Non-pigmented ciliary epithelial cell (primary cell): Measurements from ENCODE around the gene SETD5.

ENCODE experiments used
- DNase-seq: peaks from one replicate; pipeline ENCODE4 v3.0.0-alpha.2; 2010; ENCODE audit warnings: low read depth

SETD5 gene

DNA sequence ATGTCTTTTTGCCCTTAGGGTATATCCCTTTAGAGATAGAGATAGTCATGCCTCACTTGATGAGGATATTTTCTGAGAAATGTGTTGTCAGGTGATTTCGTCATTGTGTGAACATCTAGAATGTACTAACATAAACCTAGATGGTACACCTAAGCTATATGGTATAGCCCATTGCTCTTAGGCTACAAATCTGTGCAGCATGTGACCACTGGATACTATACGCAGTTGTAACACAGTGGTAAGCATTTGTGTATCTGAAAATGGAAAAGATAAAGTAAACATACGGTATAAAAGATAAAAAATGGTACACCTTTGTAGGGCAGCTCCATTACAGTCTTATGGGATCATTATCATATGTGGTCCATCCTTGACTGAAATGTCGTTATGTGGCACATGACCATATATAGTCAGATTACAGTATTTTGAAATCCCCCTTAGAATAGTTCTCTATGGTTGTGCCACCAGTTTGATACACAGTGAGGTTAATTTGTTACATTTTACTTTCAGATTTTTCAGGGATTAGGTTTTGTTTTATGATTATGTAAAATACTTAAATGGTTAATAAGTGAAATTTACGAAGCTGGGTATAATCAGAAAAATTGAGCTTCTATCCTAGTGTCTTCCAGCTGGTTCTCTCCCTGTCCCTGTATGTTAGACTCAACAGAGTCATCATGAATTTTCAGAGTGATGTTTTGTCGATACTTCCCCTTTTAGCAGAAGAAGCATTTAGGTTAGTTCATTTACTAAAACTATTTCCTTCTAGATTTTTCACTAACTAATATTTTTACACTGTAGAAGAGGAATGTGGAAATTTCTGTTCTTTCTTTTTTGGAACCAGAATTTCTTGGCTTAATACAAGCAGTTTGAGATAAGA, 12.8 kb downstream of the SETD5 start:
- no peak for DNase-seq

DNA sequence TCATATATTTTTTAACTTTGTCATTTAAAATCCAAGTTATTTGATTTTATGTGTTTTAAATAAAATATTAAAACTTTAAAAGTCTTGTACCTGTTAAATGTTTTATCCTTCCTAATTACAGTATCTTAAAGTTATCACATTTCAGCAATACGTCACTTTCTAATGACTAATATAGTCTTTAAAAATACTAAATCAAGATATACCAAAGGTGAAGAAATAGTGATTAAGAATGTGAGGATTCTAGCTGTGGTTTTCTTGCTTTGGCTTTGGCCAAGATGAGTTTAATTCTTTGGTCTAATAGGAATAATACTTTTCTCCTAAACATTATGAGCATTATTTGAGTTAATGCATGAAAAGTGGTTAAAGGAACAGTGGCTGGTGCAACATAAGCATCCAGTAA, 13.9 kb downstream of the SETD5 start:
- no peak for DNase-seq

DNA sequence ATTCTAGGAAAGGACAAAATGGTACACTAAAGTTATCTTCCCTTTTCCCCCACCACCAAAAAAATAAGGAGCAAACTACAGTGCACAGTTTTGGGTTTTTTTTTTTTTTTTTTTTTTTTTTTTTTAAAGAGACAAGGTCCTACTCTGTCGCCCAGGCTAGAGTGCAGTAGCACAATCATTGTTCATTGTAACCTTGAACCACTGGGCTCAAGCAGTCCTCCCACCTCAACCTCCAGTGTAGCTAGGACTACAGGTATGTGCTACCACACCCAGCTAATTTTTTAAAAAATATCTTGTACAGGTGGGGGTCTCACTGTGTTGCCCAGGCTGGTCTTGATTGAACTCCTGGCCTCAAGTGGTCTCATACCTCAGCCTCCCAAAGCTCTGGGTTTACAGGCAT, 14.9 kb downstream of the SETD5 start:
- no peak for DNase-seq

DNA sequence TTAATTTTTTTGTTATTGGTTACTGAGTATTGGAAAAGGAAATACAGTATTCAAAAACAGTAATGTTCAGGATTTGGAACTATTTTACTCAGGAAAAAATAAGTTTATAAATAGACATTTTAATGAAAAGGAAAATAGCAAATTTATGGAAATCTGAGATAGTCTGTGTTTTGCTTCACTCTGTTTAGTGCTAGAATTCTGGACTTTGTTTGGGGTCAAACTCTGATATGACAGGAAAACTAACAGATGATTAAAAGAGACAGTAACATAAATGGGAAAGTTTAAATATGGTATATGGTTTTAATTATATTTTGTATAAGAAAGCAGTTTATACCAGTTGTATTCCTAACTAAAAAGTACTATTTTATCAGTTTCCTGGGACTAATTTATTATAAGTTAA, 17.4 kb downstream of the SETD5 start:
- DNase-seq = no peak

DNA sequence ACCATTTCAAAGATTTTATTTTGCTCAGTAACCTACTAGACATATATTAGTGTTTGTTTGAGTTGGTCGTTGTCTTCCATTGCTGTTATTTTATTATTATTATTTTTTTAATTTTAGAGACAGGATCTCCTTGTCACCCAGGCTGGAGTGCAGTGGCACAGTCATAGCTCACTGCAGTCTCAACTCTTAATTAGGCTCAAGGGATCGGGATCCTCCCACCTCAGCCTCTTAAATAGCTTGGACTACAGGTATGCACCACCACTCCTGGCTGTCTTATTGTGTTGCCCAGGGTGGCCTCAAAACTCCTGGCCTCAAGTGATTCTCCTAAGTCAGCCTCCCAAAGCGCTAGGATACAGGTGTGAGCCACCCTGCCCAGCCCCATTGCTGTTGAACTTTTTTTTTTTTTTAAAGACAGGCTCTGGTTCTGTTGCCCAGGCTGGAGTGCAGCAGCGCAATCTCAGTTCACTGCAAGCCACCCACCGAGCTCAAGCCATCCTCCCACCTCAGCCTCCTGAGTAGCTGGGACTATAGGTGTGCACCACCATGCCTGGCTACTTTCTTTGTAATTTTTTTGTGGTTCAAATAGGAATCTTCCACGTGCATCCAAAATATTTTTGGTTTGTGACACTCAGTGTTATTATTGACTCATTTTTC, 18.2 kb downstream of the SETD5 start:
- DNase-seq = no peak

DNA sequence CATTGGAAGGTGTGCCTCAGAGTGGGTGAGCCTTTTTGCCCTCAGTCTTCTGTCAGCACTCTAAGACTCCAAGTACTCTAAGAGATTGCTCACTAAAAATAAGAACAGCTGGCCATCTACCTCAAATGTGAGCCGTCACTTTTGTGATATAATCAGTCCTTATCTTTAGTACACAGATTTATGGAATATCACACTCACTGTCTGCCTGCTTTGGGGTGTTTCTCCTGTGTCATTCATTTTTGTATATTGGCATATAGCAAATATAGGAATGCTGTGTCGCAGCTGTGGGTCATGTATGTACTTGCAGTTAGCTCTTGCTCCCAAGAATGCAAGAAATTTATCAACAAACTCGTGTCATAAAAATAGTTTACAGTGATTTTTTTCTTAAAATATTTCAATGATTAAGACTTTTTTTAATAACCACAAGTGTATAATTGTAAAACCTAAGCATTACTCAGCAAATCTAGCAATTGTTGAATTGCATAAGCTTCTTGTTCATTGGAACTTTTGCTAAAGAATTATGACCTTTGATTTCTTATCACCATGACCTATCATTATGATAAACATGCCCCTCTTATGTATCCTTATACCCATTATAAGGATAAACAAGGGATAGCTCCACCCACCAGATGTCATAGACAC, 18.8 kb downstream of the SETD5 start:
- no peak for DNase-seq

DNA sequence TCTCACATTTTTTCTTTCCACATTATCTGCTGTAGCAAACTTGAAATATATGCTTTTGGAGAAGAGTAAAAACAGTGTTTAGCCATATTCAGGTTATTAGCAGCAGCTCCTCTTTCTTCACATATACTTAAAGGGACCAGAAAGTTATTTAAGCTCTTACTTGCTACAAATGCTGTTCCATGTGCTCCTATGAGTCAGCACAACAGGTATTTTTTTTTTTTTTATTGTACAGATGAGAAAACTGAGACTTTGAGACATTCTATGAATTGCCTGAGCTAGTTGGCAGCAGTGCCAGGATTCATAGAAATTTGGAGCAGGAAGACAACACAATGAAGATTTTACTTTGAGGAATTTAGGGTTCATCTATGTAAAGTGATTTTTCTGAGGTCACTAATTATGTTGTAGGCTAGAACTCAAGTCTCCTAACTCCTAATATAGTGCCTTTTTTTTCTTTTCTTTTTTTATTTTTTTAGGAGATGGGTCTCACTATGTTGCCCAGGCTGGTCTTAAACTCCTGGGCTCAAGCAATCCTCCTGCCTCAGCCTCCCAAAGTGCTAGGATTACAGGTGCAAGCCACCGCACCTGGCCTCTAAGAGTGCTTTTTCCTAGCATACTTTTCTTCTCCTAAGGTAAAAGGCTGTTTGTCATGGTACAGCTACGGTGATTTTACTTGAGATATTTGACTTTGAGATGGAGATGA, 23.6 kb downstream of the SETD5 start:
- DNase-seq = no peak

DNA sequence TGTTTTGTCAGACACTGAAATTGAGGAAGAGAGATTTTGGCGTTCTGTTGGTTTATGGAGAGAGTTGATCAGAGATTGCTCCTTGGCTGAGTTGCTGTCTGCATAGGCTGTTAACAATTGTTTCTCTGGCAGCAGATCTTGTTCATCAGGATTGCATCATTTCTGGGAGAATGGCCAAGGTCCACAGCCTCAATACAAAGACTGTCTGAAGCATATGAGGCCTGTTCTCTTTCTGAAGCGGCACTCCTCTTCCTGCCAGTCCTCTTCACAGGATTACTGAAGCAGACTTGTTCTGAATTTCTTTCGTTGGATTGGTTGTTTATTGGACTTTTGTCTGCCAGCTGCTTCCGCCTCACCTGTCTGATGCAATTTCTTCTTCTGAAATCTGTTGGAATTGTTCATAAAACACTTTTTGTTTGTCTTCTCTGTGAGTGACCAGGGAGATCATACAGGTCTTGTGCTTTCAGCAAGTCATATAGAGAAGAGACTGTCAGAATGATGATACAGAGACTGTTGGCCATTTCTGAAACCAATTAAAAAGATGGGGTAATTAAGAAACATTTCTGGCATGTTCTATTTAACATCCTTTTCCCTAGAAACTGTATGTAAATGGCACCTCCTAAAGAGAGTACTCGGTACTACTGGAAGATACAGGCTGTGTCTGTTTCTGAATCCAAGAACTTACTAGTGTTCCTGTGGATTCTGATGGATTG, 25.5 kb downstream of the SETD5 start:
- peak; percentile 87 for DNase-seq

DNA sequence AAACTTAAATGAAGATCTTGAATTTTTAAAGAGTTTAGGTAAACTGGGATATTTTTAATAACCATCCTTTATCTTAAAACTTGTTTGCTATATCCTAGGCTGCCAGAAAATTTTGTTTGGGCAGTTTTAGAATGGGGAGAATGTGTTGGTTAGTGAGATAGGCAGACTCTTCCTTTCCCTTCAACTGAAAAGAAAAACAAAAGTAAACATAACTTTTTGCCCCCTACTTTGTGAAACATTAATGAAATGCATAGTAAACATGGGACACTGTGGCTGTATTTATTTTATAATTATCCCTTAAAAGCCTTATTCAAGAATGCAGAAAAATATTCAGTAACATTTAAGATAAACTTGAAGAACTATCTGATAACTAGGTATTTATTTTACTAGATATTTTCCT, 31.0 kb downstream of the SETD5 start:
- no peak for DNase-seq

DNA sequence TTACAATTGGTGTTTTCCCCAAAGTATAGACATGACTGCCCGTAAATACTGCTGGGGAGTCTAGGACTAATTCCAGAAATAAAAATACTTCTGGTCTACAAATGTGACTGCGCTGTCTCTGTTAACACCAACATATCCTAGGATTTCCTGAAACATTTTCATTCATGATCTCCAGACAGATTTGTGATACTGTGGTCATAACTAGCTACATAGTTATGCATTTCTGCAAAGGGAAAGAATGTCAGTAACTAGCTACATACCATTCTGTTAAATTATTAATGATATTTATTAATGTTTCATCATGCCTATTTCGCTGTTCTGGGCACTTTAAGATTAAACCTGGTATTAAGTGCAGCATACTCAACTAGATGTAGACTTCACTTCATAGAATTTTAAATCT, 33.3 kb downstream of the SETD5 start:
- no peak for DNase-seq

DNA sequence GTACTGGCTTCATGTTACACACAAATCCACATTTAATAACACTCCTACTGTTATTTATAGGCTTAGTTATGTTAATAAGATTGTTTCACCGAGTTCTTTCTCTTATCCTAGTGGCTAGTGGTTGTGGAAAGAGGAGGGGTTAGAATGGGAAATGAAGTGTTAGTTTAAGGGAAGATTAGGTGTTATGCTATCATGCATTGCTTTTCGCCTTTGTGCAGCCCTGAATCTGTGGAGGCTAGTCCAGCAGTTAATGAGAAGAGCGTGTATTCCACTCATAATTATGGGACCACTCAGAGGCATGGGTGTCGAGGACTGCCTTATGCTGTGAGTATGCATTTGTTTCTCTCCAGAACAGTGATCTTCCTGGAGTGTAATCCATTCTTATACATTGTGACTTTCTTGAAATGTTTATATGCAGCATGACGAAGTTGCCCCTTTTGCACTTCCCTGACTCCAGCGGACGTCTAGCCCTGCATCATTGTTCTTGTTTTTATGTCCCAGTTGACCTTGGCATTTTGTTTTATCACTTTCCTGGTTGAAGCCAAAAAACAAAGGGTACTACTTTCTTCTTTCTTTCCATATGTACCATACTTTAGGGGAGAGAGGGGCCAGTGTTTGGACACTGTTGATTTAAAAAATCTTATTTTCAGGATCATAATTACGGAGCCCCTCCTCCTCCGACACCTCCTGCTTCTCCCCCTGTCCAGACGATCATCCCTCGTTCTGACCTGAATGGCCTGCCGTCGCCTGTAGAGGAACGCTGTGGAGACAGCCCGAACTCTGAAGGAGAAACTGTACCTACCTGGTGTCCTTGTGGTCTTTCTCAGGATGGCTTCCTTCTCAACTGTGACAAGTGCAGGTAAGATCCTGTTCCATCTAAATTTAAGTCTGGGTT, 36.5 kb downstream of the SETD5 start:
- no peak for DNase-seq

DNA sequence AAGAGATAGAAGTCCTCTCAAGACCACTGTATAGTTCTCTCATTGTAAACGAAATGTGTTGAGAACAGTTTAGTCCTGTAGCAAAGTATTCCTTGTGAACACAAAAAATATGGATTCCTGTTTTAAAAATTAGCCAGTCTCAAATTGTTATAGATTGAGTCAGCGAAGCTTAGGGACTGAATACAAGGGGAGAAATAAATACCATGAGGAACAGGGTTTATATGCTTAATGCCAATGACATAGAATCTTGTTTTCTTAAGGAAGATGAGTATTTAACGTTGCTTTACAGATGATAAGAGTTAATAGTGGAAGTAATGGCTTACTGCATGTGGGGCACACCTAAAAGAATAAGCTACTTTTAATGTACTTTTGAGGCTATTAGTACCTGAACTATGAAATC, 37.9 kb downstream of the SETD5 start:
- no peak for DNase-seq

DNA sequence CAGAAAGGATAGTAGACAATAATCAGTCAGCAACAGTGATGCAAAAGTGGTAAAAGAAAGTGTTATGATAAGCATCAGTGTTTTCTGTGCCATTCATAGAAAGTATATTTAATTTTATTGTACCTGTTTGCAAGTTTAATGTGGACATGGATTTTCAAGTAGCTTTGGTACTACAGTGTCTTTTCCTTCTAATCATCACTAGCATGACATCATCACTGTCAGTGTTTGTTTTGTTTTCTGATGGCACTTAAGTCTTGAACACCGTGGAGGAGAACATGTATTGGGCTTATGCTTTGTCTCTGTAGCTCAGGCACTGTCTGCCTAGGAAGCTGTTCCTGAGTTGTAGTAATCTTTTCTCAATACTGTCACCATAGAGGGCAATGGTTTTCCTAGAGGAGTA, 41.9 kb downstream of the SETD5 start:
- DNase-seq = no peak

DNA sequence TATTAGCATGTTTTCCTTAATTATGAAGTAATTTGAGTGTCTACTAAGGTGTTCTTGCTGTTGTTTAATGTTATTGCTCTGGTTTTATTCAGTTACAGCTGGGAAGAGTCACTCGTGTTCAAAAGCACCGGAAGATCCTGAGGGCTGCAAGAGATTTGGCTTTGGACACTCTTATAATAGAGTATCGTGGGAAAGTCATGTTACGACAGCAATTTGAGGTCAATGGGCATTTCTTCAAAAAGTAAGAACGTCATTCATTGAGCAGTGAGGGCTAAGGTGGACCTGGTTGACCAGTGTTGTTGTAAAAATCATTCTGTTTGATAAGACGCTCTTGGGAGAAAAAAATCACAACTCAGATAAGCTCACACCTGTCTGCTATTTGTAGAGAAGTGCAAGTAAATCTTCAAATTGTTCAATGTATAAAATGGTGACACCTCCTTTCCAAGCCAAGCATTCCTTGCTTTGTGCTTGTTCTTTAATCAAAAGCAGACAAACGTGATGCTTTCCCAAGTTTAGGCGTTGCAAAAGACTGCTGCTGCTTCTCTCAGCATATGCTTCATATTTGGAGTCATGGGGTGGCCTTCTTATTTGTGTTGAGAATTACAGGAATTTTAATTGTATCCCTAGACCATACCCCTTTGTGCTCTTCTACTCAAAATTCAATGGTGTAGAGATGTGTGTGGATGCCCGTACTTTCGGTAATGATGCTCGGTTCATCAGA, 44.2 kb downstream of the SETD5 start:
- no peak for DNase-seq

DNA sequence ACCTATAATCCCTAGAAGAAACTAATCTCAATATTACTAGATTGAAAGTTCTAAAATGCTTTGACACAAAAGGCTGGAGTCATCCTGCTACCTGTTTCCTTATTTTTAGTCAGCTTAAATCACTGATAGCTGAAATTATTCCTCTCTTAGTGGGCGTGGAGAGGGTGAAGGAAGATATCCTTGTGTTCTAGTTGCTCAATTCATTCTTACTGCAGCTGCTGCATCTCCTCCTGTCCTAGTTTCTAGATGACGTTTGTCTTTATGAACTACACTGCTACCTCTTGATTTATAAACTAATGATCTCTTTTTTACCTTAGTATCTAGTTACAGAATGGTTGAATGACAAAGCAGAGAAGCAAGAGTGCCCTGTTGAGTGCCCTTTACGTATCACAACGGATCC, 50.7 kb downstream of the SETD5 start:
- DNase-seq = no peak

DNA sequence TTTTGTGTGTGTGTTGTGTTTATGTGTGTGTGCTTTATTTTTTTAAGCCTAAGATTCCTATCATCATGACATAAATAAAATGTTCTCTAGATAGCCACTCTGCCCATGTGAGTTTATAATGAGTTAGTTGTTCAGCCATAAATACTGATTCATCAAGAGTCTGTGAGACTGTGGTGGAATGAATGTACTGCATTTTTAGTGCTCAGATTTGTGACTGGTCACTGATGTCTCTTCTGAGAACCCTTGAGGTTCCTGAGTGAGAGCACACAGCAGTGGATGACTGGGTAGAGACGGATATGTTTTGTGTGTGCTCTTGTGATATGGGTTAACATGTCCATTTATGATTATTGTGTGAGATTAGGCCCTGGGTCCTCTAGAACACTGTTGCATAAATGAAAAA, 51.2 kb downstream of the SETD5 start:
- no peak for DNase-seq

DNA sequence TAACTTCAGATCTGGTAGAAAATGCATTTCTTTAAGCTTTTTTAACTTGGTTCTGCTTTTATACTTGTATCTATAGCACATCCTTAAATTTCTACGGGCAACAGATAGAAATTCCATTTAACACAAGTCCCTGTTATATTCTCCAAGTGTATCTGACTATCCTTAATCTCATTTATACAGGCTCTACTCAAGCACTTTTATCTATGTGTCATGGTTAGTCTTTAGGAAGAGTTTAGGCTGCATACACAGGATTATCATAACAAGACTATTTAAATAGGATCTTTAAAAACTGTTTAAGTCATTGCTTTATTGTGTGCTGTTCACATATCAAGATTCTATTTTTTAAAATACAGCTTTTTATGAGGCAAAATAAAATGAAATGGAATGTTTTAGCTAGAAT, 52.7 kb downstream of the SETD5 start:
- DNase-seq = no peak

DNA sequence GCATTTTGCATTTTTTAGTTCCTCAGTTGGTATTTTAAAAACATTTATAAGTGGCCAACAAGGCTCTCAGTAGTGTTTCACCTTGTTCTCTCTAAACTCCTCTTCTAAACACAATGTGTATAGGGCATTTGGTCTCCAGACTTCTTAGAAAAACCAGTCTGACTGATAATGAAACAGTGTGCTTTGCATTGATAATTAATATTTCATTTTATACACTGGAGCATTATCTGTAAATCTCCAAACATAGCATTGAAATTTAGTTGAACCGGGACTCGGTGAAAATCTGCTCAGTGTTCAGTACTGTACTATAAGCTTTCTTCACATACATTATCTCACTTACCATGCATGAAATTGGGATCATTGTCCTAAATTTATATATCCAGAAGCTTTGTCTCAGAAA, 53.6 kb downstream of the SETD5 start:
- no peak for DNase-seq

DNA sequence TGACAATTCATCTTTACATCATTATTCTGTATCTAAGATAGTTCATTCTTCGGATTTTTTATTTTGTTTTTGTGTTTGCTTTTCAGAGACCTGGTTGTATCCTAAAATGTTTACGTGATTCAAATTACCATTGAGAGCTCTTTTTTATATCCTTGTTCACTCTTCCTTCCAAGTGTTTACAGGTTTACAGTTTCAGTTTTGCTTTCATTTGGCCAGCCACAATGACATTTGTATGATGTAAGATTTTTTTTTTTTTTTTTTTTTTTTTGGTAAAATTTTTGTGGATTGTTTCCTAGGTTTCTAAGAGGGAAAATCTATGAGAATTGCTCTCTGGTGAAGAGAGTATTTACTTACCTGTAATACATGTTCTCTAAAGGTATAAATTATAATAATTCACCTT, 55.0 kb downstream of the SETD5 start:
- no peak for DNase-seq

DNA sequence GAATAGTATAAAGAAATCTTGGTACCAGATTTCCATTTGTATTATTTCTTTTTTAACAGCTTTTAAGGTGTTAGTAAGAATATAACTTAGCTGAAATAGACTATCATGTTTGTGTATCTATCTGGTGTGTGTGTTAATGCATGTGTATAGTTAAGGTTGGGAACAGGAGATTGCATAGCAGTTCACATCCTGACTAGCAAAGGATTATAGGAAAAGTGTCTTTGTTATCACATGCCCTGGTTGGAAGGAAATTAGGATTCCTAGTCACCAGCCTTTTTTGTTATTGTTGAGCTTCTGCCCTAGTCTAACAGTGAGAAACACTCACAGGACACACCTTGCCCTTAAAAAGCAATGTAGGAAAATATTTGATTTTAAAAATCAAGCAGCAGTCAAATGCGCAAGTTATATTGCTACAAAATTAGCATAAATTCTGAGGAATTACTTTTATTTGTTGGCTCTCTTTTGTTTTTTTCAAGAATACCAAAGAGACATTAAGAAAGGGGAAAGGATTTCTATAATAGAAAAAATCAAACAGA, 58.2 kb downstream of the SETD5 start:
- DNase-seq = no peak
